Motor neuron (in vitro differentiated cells): Measurements from ENCODE around the gene GAB2. TPM values are rescaled to one million over a fixed set of nuclear protein-coding genes. Genes with fewer than 3 reads are reported as not detected.
"Not testable (repeated sequence)": the region's sequence is repeated elsewhere in the genome, so short reads cannot be mapped to it uniquely, and the experiment has no call there.

Experiments used
- ATAC-seq, 8 experiments: fragments of 200-7000 bp; cut with Tn5 transposase; replicated peaks in 6 of 8; 2 replicates each; pipeline ENCODE4 v1.8.0; 2021; ENCODE audit warnings: mild to moderate bottlenecking in 8 of 8, moderate library complexity in 8 of 8
- H3K27ac ChIP-seq, 2 donors: fragments of 250-450 bp; sonication (Bioruptor Pico); 2 replicates each; pipeline ENCODE4 v1.9.0; 2021; ENCODE audit warnings: antibody characterized with exemption in 2 of 2, mild to moderate bottlenecking in 2 of 2, moderate library complexity in 1 of 2
- H3K4me1 ChIP-seq, 2 donors: fragments of 250-450 bp; sonication (Bioruptor Pico); replicated peaks in 1 of 2; 2 replicates each; pipeline ENCODE4 v1.6.1; 2021; ENCODE audit warnings: antibody characterized with exemption in 2 of 2, mild to moderate bottlenecking in 2 of 2, moderate library complexity in 1 of 2
- H3K4me3 ChIP-seq, 5 donors: fragments of 250-450 bp; sonication (Bioruptor Pico); 2 replicates each; pipeline ENCODE4 v1.9.0; 2021; ENCODE audit warnings: antibody characterized with exemption in 5 of 5, mild to moderate bottlenecking in 5 of 5, moderate library complexity in 4 of 5
- WGBS, 10 experiments: fragments of 450-650 bp; shearing (Covaris generic); methylation state at CpG; one replicate each; pipeline ENCODE4 v1.0.0; 2022; 5-methylcytosine and 5-hydroxymethylcytosine counted together
- in situ Hi-C, 9 experiments: fragments of 400-800 bp; cut with MboI; loops; one replicate each; pipeline ENCODE4 v1.15.0; 2021; ENCODE audit warnings: low sequenced_read_pairs in 9 of 9, low pct_unique_long_range_greater_than_20kb in 2 of 9; ENCODE audit not compliant: unreplicated experiment in 9 of 9
- total RNA-seq, 8 experiments: library from RNA; unstranded; fragments of 300-600 nt; gene quantifications; 2 replicates each; pipeline versions ENCODE4 v1.2.3 to v1.2.4, GENCODE V29; 2022

The GAB2 gene
- total RNA-seq, 8 experiments from 2014 or later = 2.5 to 44.1 (median 25.6) TPM

DNA sequence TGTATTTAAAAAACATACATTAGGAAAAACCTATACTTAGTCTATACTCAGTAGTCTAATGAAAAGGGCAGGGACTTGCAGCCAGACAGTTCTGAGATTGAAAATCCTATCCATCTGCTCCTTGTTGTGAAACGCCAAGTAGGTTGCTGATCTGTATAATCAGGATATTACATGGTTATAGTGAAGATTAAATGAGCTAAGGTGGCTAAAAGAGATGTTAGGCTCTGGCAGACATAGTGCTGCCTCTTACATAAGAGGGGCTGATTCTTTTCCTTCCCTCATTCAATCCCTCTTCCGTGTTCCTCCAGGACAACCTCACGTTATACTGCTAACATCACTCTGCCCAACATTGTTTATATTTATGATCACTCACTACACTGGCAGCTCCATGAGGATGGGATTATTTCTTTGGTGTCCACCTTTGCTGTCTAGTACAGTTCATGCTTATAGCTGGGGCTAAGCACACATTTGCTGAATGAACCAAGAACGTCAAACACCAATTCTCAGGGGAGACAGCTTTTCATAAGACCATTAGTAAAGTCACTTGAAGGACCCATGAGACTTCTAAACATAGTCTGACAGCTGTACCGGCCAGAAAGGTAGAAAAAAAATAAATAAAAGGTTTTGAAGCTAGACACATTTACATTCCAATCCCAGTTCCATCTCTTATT is 46.3 kb downstream of the GAB2 start:
- Histone ChIP-seq H3K4me1 (peaks cover 20% of the 10 kb centered on the region in 2 donors), H3K27ac (no peak overlapping the region), H3K4me3 (no peak overlapping the region)
- in situ Hi-C loops = no loop called here
- ATAC-seq = peak in 6 of 8 experiments; percentile 32 to 84 (median 72)
- 0 to 65% (median 43%) methylated on average over 1 to 5 of the region's 5 CpGs for WGBS, 10 experiments

DNA sequence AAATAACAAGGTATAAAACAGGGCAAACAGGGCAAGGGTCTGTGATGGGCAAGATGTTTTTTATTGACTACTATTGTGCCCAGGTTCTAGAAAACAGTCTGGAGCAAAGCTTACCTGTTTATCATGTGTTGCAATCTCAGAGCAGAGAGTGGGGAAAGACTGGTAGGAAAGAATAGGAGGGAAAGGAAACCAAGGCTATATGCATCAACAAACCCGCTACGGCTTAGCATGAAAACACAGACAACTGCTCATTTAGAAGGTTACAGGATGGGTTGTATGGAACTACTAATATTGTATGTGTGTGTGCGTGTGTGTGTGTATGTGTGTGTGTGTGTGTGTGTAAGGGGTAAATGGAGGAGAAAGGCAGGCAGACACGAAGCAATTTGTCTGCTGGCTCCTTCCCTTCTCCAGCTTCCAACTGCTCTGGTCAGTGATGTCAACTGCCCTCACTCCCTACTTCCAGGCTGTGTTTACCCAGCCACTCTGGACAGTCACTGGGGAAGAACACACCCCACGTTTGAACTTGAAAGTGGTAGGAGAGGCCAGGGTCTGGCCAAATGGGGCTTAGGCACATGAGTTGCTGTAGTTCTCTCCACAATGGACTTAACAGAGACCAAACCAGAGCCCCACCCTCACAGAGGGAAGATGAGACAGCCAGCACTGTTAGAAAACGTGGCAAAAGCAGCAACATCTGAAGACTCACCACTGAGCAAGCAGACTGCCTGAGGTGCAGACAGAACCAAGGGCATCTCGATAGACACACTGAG is 47.0 kb downstream of the GAB2 start:
- WGBS, 10 experiments = 0 to 100% (median 63%) methylated on average over 1 to 5 of the region's 7 CpGs; no CpG with 5 or more reads in 2 of the 10 experiments
- in situ Hi-C loops = no loop called here
- peak overlapping the region in 1 of 2 donors; percentile 22 for H3K27ac ChIP-seq
- H3K4me1 ChIP-seq = peaks cover 21 to 22% of the 10 kb centered on the region in 2 donors
- ATAC-seq = peak; percentile 57 to 97 (median 70)
- H3K4me3 ChIP-seq = no peak overlapping the region

DNA sequence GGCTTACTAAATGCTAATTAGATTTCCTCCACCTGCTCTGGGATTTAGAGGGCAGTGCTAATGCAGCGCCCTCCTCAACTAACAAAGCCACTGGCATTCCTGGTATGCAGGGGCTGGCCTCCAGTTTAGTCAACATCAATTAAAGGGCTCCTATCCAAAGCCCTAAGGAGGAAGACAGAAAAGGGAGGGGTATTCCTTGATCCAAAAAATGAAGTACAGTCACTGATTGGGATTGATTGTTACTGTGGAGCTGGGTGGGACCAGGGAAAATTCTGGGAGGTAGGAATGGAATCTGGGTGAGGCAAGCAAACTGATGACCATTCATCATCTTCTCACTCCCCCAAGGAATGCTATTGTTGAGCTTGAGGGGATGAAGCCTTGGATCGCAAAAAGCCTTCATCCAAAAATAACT is 52.2 kb downstream of the GAB2 start:
- Histone ChIP-seq H3K4me1 (peaks cover 7 to 8% of the 10 kb centered on the region in 2 donors), H3K4me3 (no peak overlapping the region), H3K27ac (no peak overlapping the region)
- in situ Hi-C loops = no loop called here
- peak in 4 of 8 experiments; percentile 22 to 87 (median 49) for ATAC-seq
- WGBS, 10 experiments = 0 to 76% (median 49%) methylated on average over 1 to 2 of the region's 2 CpGs; no CpG with 5 or more reads in 2 of the 10 experiments

DNA sequence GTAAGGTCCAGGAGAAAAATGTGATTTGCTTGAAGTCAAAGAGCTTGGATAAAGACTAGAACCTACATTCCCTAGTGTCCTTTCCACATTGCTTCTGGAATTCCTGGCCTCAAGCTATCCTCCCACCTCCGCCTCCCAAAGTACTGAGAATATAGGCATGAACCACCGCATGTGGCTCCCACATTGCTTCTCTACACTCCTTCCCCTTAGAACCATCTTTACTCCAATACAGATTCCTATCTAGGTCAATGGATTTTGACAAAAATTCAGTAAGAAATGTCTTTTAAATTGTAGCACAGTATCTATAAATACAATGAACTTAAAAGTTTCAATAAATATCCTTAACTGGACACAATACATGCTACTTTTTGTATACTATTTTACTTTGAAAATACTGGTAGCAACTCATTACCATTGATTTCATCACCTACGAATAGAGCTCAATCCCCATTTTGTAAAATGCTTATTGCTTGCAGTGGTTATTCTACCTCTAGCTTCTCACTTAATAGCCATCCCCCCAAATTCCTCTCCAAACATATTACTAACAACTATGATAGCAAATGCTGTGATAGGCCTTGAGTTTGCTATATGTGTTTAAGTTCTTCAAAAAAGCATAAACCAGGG is 53.4 kb downstream of the GAB2 start:
- in situ Hi-C loops = no loop called here
- Histone ChIP-seq H3K27ac (no peak overlapping the region), H3K4me1 (peaks cover 7 to 8% of the 10 kb centered on the region in 2 donors), H3K4me3 (no peak overlapping the region)
- ATAC-seq = no peak
- WGBS, 10 experiments = 70 to 100% (median 88%) methylated on average over 1 to 3 of the region's 3 CpGs; no CpG with 5 or more reads in 2 of the 10 experiments

DNA sequence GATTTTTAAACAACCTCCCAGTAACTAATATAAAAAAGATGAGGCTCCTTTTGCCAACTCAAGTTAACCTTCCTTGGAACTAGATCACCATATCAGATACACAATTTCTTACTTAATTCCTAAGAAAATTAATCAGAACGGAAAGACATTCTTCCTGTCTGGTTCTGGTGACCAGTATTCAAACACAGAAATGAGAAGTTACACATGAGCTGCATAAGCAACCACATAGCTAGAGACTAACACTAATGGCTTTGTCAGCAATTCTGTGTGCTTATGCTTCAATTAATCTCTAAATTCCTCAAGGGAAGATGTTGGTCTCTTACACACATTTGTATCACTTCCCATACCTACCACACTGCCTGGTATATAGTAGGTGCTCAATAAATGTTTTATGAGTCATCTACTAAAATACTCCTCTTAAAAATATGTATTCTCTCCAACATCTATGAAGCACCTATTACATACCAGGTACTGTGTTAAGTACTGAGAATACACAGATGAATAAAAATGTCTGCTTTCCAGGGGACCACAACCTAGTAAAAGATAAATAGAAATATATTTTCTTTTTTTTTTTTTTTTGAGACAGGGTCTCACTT is 54.5 kb downstream of the GAB2 start:
- in situ Hi-C loops = no loop called here
- Histone ChIP-seq H3K27ac (no peak overlapping the region), H3K4me1 (peaks cover 7 to 8% of the 10 kb centered on the region in 2 donors), H3K4me3 (no peak overlapping the region)
- 0 to 100% (median 83%) methylated on average over 1 of the region's 1 CpG; no CpG with 5 or more reads in 3 of the 10 experiments for WGBS, 10 experiments
- ATAC-seq = no peak

DNA sequence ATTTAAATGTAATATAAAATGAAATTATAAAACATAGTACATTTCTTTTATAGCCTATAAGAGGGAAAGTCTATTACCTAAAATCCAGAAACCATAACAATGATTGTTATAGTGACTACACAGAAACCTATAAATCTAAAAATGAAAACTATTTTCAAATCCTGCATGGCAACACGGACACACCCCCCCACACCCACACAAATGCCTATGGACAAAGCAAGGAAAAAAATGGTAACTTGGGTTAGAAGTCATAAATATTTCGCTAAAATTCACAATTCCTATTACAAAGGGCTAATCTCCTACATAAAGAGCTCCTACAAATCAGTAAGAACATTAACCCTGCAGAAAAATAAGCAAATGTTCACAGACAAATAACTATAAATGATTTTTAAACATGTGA is 56.4 kb downstream of the GAB2 start:
- Histone ChIP-seq H3K27ac (no peak overlapping the region), H3K4me3 (no peak overlapping the region), H3K4me1 (peaks cover 7 to 8% of the 10 kb centered on the region in 2 donors)
- WGBS, 10 experiments = 40 to 100% (median 88%) methylated on average over 1 to 2 of the region's 2 CpGs; no CpG with 5 or more reads in 1 of the 10 experiments
- in situ Hi-C loops = no loop called here
- ATAC-seq = no peak

DNA sequence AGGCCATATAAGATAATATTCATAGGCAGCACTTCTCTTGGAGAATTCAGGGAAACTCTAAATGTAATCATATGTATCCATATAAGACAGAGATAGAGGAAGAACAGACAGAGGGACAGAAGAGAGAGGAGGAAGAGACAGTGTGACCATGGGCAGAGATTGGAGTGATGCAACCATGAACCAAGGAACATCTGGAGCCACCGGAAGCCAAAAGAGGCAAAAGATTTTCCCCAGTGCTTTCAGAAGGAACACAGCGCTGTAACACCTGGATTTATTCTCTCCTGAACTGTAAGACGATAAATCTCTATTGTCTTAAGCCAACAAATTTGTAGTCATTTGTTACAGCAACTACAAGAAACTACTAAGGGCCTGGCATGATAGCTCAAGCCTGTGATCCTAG is 57.7 kb downstream of the GAB2 start:
- 0 to 100% (median 96%) methylated on average over 2 to 3 of the region's 3 CpGs for WGBS, 10 experiments
- H3K4me1 ChIP-seq = peaks cover 4 to 7% of the 10 kb centered on the region in 2 donors
- no peak for ATAC-seq
- no peak overlapping the region for H3K27ac ChIP-seq
- H3K4me3 ChIP-seq = no peak overlapping the region
- in situ Hi-C loops = no loop called here

DNA sequence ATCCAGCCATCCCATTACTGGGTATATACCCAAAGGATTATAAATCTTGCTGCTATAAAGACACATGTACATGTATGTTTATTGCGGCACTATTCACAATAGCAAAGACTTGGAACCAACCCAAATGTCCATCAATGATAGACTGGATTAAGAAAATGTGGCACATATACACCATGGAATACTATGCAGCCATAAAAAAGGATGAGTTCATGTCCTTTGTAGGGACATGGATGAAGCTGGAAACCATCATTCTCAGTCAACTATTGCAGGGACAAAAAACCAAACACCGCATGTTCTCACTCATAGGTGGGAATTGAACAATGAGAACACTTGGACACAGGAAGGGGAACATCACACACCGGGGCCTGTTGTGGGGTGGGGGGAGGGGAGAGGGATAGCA is 59.7 kb downstream of the GAB2 start:
- H3K4me3 ChIP-seq, in situ Hi-C loops, H3K27ac ChIP-seq, ATAC-seq: not testable (repeated sequence)
- H3K4me1 ChIP-seq = peaks cover 17 to 27% of the 10 kb centered on the region in 2 donors
- 83% methylated on average over 1 of the region's 3 CpGs; no CpG with 5 or more reads in 9 of the 10 experiments for WGBS, 10 experiments

DNA sequence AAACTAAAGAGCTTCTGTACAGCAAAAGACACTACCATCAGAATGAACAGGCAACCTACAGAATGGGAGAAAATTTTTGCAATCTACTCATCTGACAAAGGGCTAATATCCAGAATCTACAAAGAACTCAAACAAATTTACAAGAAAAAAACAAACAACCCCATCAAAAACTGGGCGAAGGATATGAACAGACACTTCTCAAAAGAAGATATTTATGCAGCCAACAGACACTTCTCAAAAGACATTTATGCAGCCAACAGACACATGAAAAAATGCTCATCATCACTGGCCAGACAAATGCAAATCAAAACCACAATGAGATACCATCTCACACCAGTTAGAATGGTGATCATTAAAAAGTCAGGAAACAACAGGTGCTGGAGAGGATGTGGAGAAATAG is 60.2 kb downstream of the GAB2 start:
- H3K4me3 ChIP-seq, H3K27ac ChIP-seq, in situ Hi-C loops, ATAC-seq: not testable (repeated sequence)
- 100% methylated on average over 1 of the region's 1 CpG; no CpG with 5 or more reads in 8 of the 10 experiments for WGBS, 10 experiments
- H3K4me1 ChIP-seq = peaks cover 17 to 32% of the 10 kb centered on the region in 2 donors

DNA sequence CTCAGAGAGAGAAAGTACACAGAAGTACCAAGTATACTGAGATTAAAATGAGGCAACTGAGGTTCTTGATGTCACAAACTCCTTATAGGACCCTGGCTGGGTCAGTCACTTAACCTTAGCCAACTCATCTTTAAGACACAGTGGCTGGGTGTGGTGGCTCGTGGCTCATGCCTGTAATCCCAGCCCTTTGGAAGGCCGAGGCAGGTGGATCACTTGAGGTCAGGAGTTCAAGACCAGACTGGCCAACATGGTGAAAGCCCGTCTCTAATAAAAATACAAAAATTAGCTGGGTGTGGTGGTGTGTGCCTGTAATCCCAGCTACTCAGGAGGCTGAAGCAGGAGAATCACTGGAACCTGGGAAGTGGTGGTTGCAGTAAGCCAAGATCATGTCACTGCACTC is 61.9 kb downstream of the GAB2 start:
- Histone ChIP-seq H3K27ac (peak overlapping the region in 1 of 2 donors; percentile 84), H3K4me1 (peaks cover 27 to 43% of the 10 kb centered on the region in 2 donors)
- H3K4me3 ChIP-seq, in situ Hi-C loops, ATAC-seq: not testable (repeated sequence)
- WGBS, 10 experiments = 61 to 100% (median 90%) methylated on average over 1 to 3 of the region's 3 CpGs; no CpG with 5 or more reads in 3 of the 10 experiments

DNA sequence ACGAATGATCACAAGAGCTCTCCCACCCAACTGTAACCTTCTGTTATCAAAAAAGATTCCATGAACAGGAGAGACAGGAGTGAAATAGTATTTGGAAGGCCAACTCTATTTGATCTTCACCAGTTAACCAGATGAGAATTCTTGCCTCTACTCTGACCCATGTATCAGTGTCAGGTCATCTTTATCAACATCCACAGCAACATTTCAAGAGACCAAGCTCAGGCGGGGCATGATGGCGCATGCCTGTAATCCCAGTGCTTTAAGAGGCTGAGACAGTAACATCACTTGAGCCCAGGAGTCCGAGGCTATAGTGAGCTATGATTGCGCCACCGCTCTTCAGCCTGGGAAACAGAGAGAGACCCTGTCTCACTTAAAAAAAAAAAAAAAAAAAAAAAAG is 62.3 kb downstream of the GAB2 start:
- Histone ChIP-seq H3K4me3 (no peak overlapping the region), H3K4me1 (peaks cover 31 to 47% of the 10 kb centered on the region in 2 donors), H3K27ac (peak overlapping the region; percentile 67 to 84)
- WGBS, 10 experiments = 80 to 100% (median 97%) methylated on average over 1 to 6 of the region's 6 CpGs
- no peak for ATAC-seq
- in situ Hi-C loops = no loop called here

DNA sequence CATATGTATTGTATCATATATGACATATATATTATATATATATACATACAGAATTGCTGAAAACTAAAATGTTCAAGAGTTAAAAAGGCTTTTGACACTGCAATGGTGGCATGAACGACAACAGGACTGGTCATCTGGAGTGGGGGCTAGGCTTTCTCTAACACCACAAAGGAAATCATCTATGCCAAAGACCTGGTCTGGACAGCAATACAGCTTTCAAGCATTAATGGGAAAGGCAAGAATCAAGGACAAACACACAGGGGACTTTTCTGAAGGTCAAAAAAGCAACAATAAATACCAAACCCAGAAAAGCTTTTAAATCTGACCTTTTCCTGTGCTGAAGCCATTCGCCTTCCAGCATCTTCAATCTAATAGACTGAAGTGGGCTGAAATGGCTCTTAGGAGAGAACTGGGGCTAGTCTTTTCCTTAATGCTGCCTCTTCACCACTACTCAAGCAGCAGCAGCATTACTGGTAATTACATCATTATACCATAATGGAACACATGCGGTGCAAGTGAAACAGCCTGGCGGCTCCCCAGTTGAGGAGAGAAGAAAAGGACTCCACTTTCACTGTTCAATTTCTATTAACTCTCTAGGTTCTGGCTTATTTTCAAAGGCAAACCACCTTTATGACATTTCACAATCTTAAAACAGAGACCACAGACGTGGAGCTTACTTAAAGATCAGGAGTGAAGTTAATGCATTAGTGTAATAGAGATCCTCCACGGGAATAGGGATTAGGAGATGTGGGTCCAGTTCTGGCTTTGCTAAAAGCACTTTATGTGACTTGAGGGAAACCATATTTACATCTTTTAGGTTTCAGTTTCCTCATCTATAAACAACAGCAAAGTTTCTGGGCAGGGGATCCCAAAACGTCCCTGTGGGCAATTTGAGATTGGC is 63.0 kb downstream of the GAB2 start:
- in situ Hi-C loops = no loop called here
- ATAC-seq = peak in 7 of 8 experiments; percentile 25 to 94 (median 81)
- Histone ChIP-seq H3K4me3 (peak overlapping the region in 4 of 5 donors; percentile 10 to 37 (median 16)), H3K4me1 (peaks cover 37 to 53% of the 10 kb centered on the region in 2 donors), H3K27ac (peak overlapping the region; percentile 67 to 84)
- WGBS, 10 experiments = 39 to 92% (median 58%) methylated on average over 1 to 6 of the region's 7 CpGs
